ENCODE data around the gene CYREN. TPM values are rescaled to one million over a fixed set of nuclear protein-coding genes. Genes with fewer than 3 reads are reported as not detected.

CYREN gene
- total and polyA plus RNA-seq, 9 of the 15 experiments (the other 6 are each of a cell fraction or from before 2014, with no cell fraction given) = 13.9 to 108 (median 88.8) TPM

- TF ChIP-seq LEF1 (IDR thresholded peaks at IDR 0.05) (no peak), ZBTB7A (IDR thresholded peaks at IDR 0.05; ENCODE audit: borderline replicate concordance, control insufficient read depth, low read depth, low read length) (peak; percentile 41; the same call in 1 of the 2 replicates), SMARCA4 (IDR thresholded peaks at IDR 0.05) (no peak), ZBTB11 (CRISPR knock-in tag; IDR thresholded peaks at IDR 0.05) (peak in 2 of 3 experiments; percentile 27 to 75; a peak in 3 of 6 replicates), YBX1 (IDR thresholded peaks at IDR 0.05) (no peak), ZBTB12 (CRISPR knock-in tag; IDR thresholded peaks at IDR 0.05) (no peak), FOXJ2 (tag; IDR thresholded peaks at IDR 0.05) (no peak), CLOCK (CRISPR knock-in tag; IDR thresholded peaks at IDR 0.05; ENCODE audit: borderline replicate concordance) (0 out of 2 replicates have a peak, but pooled peaks have one; percentile 66), ZNF347 (CRISPR knock-in tag; IDR thresholded peaks at IDR 0.05; ENCODE audit: low read depth) (no peak), NONO (IDR thresholded peaks at IDR 0.05; ENCODE audit: low read depth in 2 of 2, low read length in 1 of 2) (peak in 1 of 2 experiments; percentile 39; a peak in 2 of 4 replicates), BDP1 (IDR thresholded peaks at IDR 0.05; ENCODE audit: insufficient read depth, insufficient read length) (no peak), USF2 (CRISPR knock-in tag; IDR thresholded peaks at IDR 0.05) (no peak), KDM5B (IDR thresholded peaks at IDR 0.05; ENCODE audit: insufficient replicate concordance, low read depth, low read length) (peak; percentile 99), SUPT5H (IDR thresholded peaks at IDR 0.05) (peak; percentile 93), CAMTA2 (CRISPR knock-in tag; conservative IDR thresholded peaks at IDR 0.05) (0 out of 2 replicates have a peak, but pooled peaks have one; percentile 38), FOXA1 (IDR thresholded peaks at IDR 0.05; ENCODE audit: borderline replicate concordance) (no peak), XRCC3 (IDR thresholded peaks at IDR 0.05) (no peak), PTBP1 (IDR thresholded peaks at IDR 0.05; ENCODE audit: low read depth, low read length) (peak; percentile 38; the same call in 1 of the 2 replicates), ESRRB (CRISPR knock-in tag; IDR thresholded peaks at IDR 0.05; ENCODE audit: borderline replicate concordance) (no peak)
Observed at GRCh38 chr7:135211179-135211945, 40.9 kb upstream of the CYREN start, which contains the start of gene WDR91 (continued).
